ENCODE results near the gene BIRC6. TPM values are rescaled to one million over a fixed set of nuclear protein-coding genes. Genes with fewer than 3 reads are reported as not detected.
"Not testable (repeated sequence)": the region's sequence is repeated elsewhere in the genome, so short reads cannot be mapped to it uniquely, and the experiment has no call there.

The BIRC6 gene
- total RNA-seq, 2 experiments from 2014 or later, result 51.4 to 52.9 TPM

- CTCF ChIA-PET, result interaction anchor here (1.0 kb wide), 1 partner anchor 19 kb away, joined by 4 read pairs; no protein-coding TSS in a partner anchor
- H3K27ac Mint-ChIP-seq, result no peak overlapping the region
These were observed 3.6 kb downstream of the BIRC6 start for GRCh38 chr2:32360416-32360815.

GRCh38 chr2:32362997-32363396 is 6.2 kb downstream of the BIRC6 start:
- Mint-ChIP-seq H3K36me3 (ENCODE audit: low read depth) (peaks cover 21% of the 10 kb centered on the region), H3K4me1 (ENCODE audit: low read depth) (peaks cover 70% of the 10 kb centered on the region)
- CTCF ChIA-PET, result interaction anchor here (0.6 kb wide), 1 partner anchor 15 kb away, joined by 3 read pairs; no protein-coding TSS in a partner anchor
- DNase-seq; H3K27me3 Mint-ChIP-seq (ENCODE audit: low read depth); H3K4me3 Mint-ChIP-seq; H3K9me3 Mint-ChIP-seq; H3K27ac Mint-ChIP-seq; intact Hi-C loops (cut with micrococcal nuclease): not testable (repeated sequence)

More at GRCh38 chr2:32360416-32360815, 3.6 kb downstream of the BIRC6 start:
- intact Hi-C loops (cut with micrococcal nuclease), result no loop called here
- Mint-ChIP-seq H3K36me3 (ENCODE audit: low read depth) (peaks cover 23% of the 10 kb centered on the region), H3K27me3 (ENCODE audit: low read depth) (no peaks in the 10 kb centered on the region), H3K4me1 (ENCODE audit: low read depth) (peaks cover 53% of the 10 kb centered on the region), H3K4me3 (no peak overlapping the region), H3K9me3 (no peaks in the 10 kb centered on the region)
- DNase-seq, result no peak

- CTCF ChIA-PET, result no interaction called here
- DNase-seq, result no peak
- H3K4me3 Mint-ChIP-seq, result no peak overlapping the region
- H3K27me3 Mint-ChIP-seq (ENCODE audit: low read depth), result no peaks in the 10 kb centered on the region
- H3K9me3 Mint-ChIP-seq, result no peaks in the 10 kb centered on the region
- intact Hi-C loops (cut with micrococcal nuclease), result no loop called here
- H3K36me3 Mint-ChIP-seq (ENCODE audit: low read depth), result peaks cover 16% of the 10 kb centered on the region
- H3K27ac Mint-ChIP-seq, result no peak overlapping the region
- H3K4me1 Mint-ChIP-seq (ENCODE audit: low read depth), result peaks cover 66% of the 10 kb centered on the region
These were observed 6.8 kb downstream of the BIRC6 start for GRCh38 chr2:32363597-32363996.

- H3K36me3 Mint-ChIP-seq (ENCODE audit: low read depth), result peaks cover 11% of the 10 kb centered on the region
- CTCF ChIA-PET; H3K27ac Mint-ChIP-seq; intact Hi-C loops (cut with micrococcal nuclease); H3K4me3 Mint-ChIP-seq; H3K9me3 Mint-ChIP-seq; H3K27me3 Mint-ChIP-seq (ENCODE audit: low read depth); DNase-seq: not testable (repeated sequence)
- H3K4me1 Mint-ChIP-seq (ENCODE audit: low read depth), result peaks cover 66% of the 10 kb centered on the region
These were observed 7.5 kb downstream of the BIRC6 start for GRCh38 chr2:32364290-32364689.

GRCh38 chr2:32365679-32366078 is 8.9 kb downstream of the BIRC6 start:
- H3K9me3 Mint-ChIP-seq; H3K27ac Mint-ChIP-seq; CTCF ChIA-PET; DNase-seq; H3K27me3 Mint-ChIP-seq (ENCODE audit: low read depth); H3K4me3 Mint-ChIP-seq; intact Hi-C loops (cut with micrococcal nuclease); H3K36me3 Mint-ChIP-seq (ENCODE audit: low read depth): not testable (repeated sequence)
- H3K4me1 Mint-ChIP-seq (ENCODE audit: low read depth), result peaks cover 59% of the 10 kb centered on the region

GRCh38 chr2:32366595-32366994 is 9.8 kb downstream of the BIRC6 start:
- Mint-ChIP-seq H3K4me3 (no peak overlapping the region), H3K9me3 (no peaks in the 10 kb centered on the region), H3K27ac (no peak overlapping the region), H3K36me3 (ENCODE audit: low read depth) (peaks cover 5% of the 10 kb centered on the region), H3K27me3 (ENCODE audit: low read depth) (no peaks in the 10 kb centered on the region), H3K4me1 (ENCODE audit: low read depth) (peaks cover 55% of the 10 kb centered on the region)
- intact Hi-C loops (cut with micrococcal nuclease), result no loop called here
- DNase-seq, result no peak
- CTCF ChIA-PET, result no interaction called here

- Mint-ChIP-seq H3K27ac (no peak overlapping the region), H3K36me3 (ENCODE audit: low read depth) (peaks cover 9% of the 10 kb centered on the region), H3K4me3 (no peak overlapping the region), H3K4me1 (ENCODE audit: low read depth) (peaks cover 54% of the 10 kb centered on the region), H3K27me3 (ENCODE audit: low read depth) (no peaks in the 10 kb centered on the region), H3K9me3 (no peaks in the 10 kb centered on the region)
- DNase-seq, result no peak
- CTCF ChIA-PET, result no interaction called here
- intact Hi-C loops (cut with micrococcal nuclease), result no loop called here
These were observed 12.4 kb downstream of the BIRC6 start for GRCh38 chr2:32369222-32369621.

GRCh38 chr2:32370942-32371341 is 14.1 kb downstream of the BIRC6 start:
- intact Hi-C loops (cut with micrococcal nuclease); H3K27ac Mint-ChIP-seq; CTCF ChIA-PET; H3K27me3 Mint-ChIP-seq (ENCODE audit: low read depth); H3K9me3 Mint-ChIP-seq; H3K4me3 Mint-ChIP-seq; DNase-seq: not testable (repeated sequence)
- Mint-ChIP-seq H3K36me3 (ENCODE audit: low read depth) (peaks cover 10% of the 10 kb centered on the region), H3K4me1 (ENCODE audit: low read depth) (peaks cover 59% of the 10 kb centered on the region)

GRCh38 chr2:32372519-32373182 is 15.8 kb downstream of the BIRC6 start:
- CTCF ChIA-PET, result interaction anchor here (0.5 kb wide), 1 partner anchor 22 kb away, joined by 3 read pairs; no protein-coding TSS in a partner anchor
- Mint-ChIP-seq H3K27me3 (ENCODE audit: low read depth) (no peaks in the 10 kb centered on the region), H3K27ac (no peak overlapping the region), H3K4me1 (ENCODE audit: low read depth) (peaks cover 57% of the 10 kb centered on the region), H3K36me3 (ENCODE audit: low read depth) (peaks cover 10% of the 10 kb centered on the region), H3K4me3 (no peak overlapping the region), H3K9me3 (no peaks in the 10 kb centered on the region)
- DNase-seq, result no peak
- intact Hi-C loops (cut with micrococcal nuclease), result no loop called here

- Mint-ChIP-seq H3K9me3 (no peaks in the 10 kb centered on the region), H3K4me3 (no peak overlapping the region), H3K4me1 (ENCODE audit: low read depth) (peaks cover 47% of the 10 kb centered on the region), H3K27ac (no peak overlapping the region), H3K27me3 (ENCODE audit: low read depth) (no peaks in the 10 kb centered on the region), H3K36me3 (ENCODE audit: low read depth) (peaks cover 12% of the 10 kb centered on the region)
- intact Hi-C loops (cut with micrococcal nuclease), result no loop called here
- CTCF ChIA-PET, result no interaction called here
- no peak for DNase-seq
These were observed 18.5 kb downstream of the BIRC6 start for GRCh38 chr2:32375228-32375892.

- no peaks in the 10 kb centered on the region for H3K9me3 Mint-ChIP-seq
- peaks cover 15% of the 10 kb centered on the region for H3K36me3 Mint-ChIP-seq (ENCODE audit: low read depth)
- no peaks in the 10 kb centered on the region for H3K27me3 Mint-ChIP-seq (ENCODE audit: low read depth)
- DNase-seq, result no peak
- CTCF ChIA-PET, result no interaction called here
- H3K4me3 Mint-ChIP-seq, result no peak overlapping the region
- intact Hi-C loops (cut with micrococcal nuclease), result no loop called here
- H3K27ac Mint-ChIP-seq, result no peak overlapping the region
- peaks cover 46% of the 10 kb centered on the region for H3K4me1 Mint-ChIP-seq (ENCODE audit: low read depth)
These were observed 19.9 kb downstream of the BIRC6 start for GRCh38 chr2:32376756-32377155.

GRCh38 chr2:32377928-32378327 is 21.1 kb downstream of the BIRC6 start:
- Mint-ChIP-seq H3K27me3 (ENCODE audit: low read depth) (no peaks in the 10 kb centered on the region), H3K4me3 (no peak overlapping the region), H3K36me3 (ENCODE audit: low read depth) (peaks cover 15% of the 10 kb centered on the region), H3K27ac (no peak overlapping the region), H3K9me3 (no peaks in the 10 kb centered on the region), H3K4me1 (ENCODE audit: low read depth) (peaks cover 38% of the 10 kb centered on the region)
- intact Hi-C loops (cut with micrococcal nuclease), result no loop called here
- no peak for DNase-seq
- CTCF ChIA-PET, result no interaction called here

GRCh38 chr2:32379352-32379751 is 22.5 kb downstream of the BIRC6 start:
- Mint-ChIP-seq H3K27ac (no peak overlapping the region), H3K27me3 (ENCODE audit: low read depth) (no peaks in the 10 kb centered on the region), H3K36me3 (ENCODE audit: low read depth) (peaks cover 14% of the 10 kb centered on the region), H3K4me3 (no peak overlapping the region), H3K9me3 (no peaks in the 10 kb centered on the region), H3K4me1 (ENCODE audit: low read depth) (peaks cover 29% of the 10 kb centered on the region)
- CTCF ChIA-PET, result interaction anchor here (0.6 to 1.3 kb wide), 2 partner anchors 19 to 252 kb away, joined by 4 read pairs; no protein-coding TSS in a partner anchor
- intact Hi-C loops (cut with micrococcal nuclease), result no loop called here
- DNase-seq, result no peak

Measured in activated naive CD4-positive, alpha-beta T cell treated with anti-CD3 and anti-CD28 coated beads for 36 hours (primary cell).